Activated CD4-positive, alpha-beta T cell treated with anti-CD3 and anti-CD28 coated beads, Interleukin-2, amount 50 U/mL, for 1 hour (primary cell): ENCODE results near the gene VAT1.

Experiments
- DNase-seq: peaks from one replicate; pipeline ENCODE4 v3.0.0-alpha.2; 2020

The VAT1 gene

DNA sequence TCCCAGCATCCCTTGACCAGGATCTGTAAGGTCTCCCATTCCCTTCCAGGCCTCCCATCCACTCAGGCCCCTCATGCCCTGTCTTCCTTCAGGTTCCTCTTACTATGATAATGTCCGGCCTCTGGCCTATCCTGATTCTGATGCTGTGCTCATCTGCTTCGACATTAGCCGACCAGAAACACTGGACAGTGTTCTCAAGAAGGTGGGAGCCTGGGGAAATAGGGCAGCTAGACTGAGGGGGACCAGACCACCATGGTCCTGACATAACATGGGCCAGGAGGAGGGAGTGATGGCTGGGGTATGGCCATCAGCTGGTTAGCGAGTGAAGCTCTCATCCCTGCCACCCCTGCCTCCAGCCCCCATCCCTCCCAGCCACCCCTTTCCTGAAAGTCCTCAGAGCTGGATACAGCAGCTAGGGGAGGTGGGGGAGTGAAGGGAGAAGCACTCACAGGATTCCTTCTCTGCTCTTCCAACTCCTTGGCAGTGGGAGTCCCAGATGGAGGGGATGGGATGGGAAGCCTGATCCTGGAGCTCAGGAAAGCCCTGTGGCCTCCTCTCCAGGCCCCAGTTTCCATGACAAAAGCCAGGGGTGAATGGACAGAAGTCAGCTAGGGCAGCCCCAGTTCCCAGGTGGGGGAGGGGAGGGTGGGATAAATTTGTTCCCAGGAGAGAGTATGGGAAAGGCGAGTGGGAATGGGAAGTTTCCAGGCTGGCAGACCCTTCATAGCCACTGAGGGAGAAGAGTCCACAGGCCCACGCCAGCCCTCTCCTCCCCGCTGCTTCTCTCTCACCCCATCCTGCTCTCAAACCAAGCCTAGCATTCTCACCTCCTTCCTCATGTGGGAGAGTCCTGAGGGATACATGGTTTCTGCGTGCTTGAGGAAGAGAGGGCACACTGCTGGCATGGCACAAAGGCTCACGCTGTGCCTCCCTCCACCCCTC lies 5.2 kb upstream of the VAT1 start:
- no peak for DNase-seq

DNA sequence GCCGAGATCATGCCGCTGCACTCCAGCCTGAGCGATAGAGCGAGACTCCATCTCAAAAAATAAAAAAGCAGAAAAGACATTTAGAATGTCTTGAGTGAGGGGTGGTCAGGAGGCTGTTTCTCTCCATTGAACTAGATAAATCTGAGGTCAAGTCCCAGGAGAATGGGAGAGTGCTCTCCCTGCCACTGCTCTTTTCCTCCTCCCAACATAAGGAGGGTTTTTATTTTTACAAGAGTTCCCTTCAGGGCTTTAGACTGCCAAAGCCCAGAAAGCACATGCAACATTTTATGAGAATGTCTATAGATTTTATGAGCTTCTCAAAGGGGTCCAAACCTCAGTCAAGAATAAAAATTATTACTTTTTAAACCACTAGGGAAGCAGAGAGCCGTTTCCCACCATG lies 4.4 kb upstream of the VAT1 start:
- DNase-seq = no peak

DNA sequence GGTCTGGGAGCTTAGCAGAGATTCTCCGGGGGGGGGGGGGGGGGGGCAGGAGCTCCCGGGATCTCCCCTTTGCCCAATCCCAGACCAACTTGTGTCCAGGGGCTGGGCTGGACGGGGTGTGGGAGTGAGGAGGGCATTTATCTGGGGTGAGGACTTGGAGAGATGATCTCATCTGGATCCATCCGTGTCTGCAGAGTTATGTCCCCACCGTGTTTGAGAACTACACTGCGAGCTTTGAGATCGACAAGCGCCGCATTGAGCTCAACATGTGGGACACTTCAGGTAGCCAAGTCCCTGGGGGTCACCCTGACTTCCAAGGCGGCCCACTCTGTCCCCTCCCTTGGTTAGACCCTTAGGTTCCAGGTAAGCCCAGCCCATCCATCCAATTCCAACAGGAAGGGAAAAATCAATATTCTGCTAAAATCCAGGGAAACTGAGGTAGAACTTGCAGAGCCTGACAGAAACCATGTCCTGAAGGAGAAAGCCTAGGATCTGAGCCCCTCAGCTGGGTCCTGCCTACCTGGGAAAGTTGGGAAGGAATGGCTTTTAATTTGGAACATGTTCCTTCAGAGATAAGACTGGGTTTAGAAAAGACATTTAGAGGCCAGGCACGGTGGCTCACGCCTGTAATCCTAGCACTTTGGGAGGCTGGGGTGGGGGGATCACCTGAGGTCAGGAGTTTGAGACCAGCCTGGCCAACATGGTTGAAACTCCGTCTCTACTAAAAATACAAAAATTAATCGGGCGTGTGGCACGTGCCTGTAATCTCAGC lies 3.8 kb upstream of the VAT1 start:
- no peak for DNase-seq

DNA sequence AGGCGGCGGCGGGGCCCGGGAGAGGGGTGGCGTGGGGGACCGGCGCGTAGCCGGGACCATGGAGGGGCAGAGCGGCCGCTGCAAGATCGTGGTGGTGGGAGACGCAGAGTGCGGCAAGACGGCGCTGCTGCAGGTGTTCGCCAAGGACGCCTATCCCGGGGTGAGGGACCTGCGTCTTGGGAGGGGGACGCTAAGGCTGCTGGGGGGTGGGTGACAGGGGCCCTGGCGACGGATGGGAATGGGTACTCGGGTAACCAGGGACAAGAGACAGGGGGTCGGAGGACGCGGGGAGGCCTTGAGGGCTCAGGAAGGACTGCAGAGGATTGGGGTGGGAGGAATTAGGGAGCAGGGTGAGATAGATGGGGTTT lies 3.1 kb upstream of the VAT1 start:
- no peak for DNase-seq

DNA sequence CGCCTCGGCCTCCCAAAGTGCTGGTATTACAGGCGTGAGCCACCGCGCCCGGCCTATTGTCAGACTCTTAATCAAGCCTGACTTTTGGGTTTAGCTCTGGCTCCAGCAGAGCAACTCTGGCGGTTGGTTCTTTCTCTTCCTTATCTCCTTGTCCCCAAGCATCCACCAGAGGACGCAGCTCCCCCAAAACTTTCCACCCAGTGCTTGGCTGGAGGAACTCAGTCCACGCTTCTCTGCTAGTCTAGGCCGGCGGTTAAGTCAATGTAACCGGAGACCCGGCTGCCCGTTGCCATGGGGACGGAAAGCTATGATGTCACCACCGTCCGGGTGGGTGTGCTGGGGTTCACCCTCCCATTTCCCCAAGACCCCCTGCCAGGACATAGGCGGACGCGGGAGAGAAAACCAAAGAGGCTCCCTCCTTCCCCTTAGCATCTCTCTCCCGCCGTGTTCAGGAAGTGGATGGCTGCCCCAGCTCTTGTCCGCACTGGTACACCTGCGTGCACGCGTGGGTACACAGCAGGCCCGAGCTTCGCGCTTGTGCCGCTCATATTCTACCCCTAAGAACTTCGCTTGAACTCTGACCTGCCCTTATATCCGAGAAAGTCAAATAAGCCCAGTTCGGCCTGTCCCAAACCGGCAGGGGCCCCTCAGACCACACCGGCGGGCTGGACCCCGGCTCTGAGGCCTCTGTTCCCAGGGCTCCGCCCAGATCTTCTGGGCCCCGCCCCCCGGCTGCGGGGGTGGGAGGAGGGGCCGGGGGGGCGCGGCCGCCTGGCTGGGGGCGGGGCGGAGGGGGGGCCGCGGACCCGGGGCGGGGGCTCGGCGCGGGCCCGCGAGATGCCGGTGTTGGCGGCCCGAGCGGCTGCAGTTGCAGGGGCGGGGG lies 2.5 kb upstream of the VAT1 start, which contains the start of gene RND2:
Gene RND2, plus strand, starts transcription at position 825 of the 883 bp plus-strand sequence. CDS start 117 bp downstream, outside the sequence.
- DNase-seq = peak; percentile 76

DNA sequence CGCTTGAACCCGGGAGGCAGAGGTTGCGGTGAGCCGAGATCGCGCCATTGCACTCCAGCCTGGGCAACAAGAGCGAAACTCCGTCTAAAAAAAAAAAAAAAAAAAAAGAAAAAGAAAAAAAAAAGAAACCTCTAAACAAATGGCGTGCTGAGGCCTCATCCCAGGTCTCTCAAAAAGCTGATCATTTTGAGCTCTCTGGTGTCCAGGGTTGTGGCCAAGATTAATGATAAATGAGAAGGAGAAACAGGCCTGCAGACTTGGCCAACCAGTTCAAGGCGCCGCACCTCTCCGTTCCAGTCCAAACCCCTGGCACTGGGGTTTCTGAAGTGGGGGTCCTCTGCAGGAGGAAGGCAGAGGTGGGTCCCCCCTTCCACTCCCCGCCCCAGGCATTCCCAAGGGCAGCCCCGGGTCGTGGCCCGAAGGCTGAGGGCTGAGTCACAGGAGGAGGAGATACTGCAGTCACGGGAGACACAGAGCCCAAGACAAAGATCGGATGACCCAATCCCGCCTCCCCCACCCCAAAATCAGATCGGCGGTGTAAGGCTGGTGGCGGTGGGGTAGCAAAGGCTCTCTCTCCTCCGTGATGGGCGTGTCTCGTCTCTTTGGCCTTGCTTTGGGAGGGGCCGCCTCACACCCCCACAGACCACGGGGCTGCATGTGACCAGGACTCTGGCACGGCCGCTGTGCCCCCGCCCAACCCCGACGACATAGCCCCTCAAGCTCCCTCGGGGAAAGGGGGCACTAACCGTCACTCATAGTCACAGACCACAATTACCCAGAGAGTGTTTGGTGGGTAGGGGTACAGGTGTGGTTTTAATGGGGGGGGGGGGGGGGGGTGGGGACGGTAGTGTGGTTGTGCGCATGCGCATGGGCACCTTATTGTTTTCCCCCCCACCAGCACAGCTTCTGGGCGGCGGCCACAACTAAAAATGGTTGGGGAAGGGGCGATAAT lies 1.1 kb downstream of the VAT1 start:
- DNase-seq = peak; percentile 38

DNA sequence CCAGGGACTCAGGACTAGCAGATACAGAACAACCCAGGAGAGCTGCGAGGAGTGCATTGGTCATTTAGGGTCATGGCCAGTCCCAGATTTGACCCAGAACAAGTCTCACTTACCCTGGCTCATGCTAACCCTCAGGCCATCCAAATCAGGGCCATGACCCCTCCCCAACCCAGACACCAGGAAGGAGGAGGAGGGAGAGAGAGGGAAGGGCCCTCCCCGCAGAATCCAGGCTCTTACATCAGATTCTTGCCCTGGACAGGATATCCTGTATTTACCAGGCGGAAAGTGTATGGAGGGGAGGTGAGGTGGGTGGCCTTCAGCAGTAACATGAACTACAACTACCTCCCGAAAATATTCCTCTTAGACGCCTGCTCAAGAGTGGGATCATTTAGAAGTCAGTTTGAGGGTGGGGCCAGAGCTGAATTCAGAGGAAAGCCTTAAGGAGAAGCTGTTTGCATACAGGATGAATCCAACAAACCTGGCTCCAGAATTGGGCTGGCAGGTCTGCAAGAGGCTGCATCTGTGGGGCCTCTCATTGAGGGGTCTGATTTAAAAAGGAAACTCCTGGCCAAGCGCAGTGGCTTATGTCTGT lies 2.1 kb downstream of the VAT1 start:
- DNase-seq = no peak

DNA sequence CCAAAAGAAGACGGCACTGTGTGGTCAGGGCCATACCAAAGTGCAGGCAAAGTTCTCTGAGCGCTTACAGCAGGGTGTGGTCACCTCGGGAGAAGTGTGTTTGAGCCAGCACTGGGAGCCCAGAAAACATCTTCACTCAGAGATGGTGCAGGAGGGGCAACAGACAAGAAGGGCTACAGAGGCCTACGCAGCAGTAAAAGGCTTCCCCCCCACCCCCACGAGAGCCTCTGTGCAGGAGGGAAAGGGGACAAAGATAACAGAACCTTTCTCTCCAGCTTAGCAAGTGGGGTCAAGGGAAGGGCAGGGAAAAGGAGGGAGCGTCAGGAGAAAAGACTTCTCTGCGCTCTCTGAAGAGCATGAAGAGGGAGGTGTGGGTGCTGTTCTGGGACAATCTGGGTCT lies 2.8 kb downstream of the VAT1 start:
- DNase-seq = no peak

DNA sequence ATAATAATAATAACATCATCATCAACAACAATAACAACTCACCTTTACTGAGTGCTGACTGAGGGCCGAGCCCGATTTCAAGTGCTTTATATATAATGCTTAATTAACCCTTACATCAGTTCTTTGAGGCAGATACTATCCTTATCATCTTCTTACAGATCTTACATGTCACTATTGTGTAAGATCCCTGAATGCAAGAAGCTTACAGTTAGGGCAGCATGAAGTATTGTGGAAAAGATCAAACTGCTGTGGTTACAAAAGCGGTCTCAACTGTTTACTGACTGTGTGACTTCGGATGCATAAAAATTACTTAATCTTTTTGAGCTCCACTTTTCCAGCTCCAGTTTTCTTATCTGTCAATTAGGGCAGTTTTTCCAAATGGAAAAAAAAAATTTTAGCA lies 3.3 kb downstream of the VAT1 start:
- no peak for DNase-seq

DNA sequence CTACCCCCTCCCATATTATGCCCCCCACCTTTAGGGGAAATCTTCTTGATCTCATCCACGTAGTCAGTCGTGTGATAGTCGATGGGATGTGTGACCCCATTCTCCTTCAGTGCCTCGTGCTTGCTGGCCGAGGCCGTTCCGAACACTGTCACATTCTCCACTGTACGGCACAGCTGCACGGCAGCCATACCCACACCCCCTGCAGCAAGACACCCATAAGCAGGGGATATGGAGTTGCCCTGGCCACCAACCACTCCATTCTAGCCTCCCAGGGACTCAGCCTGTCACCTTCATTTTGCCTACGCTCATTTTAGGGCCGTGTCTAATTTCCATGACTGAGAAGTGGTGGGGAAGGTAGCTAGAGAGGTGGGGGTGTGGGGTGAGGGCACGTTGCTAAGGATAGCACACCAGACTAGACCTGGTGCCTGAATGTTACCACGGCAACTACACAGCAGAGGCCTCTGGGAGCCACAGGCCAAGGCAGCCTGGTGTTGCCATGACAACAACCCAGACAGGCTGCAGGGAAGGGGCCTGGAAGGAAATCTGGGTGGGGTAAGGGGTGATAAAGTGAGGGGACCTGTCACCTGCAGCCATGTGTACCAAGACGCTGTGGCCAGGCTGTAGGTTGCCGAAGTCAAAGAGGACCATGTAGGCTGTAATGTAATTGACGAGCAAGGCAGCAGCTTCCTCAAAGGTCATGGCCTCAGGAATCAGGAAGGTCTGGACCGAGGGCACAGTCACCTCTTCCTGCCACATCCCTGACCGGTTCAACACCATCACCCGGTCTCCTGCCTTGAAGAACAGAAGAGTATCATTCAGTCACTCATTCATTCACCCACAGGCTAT lies 4.0 kb downstream of the VAT1 start:
- peak; percentile 47 for DNase-seq

DNA sequence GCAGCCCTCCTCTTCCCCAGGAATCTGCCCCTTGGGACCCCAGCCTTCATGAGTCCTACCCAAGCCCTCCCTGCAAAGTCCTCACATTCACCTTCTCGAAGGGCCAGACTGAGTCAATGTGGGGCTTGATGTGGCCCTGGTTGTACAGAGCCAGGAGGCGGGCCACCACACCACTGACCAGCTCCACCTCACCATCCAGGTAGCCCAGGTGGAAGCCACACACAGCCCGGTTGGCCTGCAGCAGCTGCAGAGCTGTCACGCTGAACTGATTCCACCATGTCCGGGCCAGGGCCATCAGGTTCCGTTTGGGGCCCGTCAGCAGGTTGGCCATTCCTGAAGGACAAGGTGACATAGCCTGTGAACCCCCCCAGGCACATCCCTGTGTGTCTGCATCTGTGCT lies 6.0 kb downstream of the VAT1 start:
- no peak for DNase-seq

DNA sequence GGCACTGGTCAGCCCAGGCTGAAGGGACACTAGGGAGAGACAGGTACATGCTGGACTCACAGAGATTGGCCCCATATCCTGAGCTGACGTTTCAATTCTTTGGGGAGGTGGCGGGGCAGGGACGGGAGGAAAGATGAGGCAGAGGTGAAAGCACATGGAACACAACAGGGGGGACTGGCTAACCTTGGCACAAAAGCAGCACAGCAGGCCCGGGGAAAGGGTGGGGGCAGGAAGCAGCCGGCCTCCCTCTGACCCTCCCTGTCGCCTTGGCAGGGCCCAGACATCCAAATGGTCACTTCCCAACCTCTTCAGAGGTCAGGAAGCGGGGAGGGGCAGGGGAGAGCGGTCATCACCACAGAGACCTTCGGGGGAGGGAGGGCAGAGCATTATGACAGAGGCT lies 6.6 kb downstream of the VAT1 start:
- no peak for DNase-seq

DNA sequence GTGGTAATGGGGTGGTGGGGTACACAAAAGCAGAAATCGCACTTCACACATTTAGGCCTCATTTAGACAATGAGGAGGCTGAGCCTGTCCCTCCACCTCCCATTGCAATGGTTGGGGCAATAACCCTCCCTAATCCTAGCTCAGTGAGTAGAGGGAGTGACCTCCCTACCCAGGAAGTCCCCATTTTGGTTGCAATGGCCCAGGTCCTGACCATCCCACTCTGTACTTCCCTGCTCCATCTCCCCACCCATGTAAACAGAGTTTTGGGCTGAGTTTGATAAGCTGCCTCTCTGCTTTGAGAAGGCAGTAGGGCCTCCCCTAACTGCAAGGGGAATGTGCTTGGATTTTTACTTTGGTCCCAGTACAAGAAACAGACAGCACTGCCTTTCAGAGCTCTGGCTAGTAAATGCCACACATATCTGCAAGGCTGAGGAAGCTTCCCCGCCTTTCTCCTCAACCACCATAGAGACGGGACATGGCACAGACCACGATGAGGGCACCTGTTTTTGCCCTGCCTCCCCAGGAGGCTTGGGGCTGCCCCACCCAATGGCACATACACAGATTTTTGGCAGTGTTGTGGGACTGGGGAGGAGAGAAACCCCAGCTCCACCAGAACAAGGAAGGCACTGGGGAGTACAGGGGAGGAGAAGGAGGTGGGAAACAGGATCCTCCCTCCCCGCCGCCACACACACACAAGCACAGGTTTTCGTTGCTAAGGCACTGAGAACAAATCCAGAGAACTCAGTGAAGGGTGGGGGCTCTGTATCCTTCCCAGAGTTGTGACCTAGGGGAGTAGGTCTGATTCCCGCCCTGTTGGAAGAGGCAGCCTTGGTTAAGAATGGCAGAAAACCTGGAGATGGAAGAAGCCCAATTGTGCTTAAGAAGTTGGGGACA lies 7.3 kb downstream of the VAT1 start:
- DNase-seq = no peak

DNA sequence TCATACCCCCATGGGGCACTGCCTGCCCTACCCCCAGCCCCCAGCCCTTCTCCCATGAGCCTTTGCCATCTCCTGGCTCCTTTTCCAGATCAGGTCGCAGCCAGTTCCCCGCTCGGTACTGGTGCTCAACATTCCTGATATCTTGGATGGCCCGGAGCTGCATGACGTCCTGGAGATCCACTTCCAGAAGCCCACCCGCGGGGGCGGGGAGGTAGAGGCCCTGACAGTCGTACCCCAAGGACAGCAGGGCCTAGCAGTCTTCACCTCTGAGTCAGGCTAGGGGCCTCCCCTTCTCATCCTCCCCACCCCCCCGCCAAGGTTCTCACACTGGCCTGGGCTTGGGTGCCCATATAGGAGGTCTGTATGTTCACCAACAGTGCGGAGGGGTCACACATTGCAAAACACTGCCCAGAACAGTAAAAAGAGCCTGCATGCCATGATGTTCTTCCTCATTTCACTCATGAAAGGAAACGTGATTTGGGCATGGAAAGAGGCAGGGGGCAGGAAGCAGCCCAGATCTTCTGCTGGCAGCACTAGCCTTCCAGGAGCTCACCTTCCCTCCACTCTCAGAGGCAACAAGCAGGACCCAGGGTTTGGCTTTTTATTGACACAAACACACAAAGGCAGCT lies 8.1 kb downstream of the VAT1 start:
- DNase-seq = no peak

DNA sequence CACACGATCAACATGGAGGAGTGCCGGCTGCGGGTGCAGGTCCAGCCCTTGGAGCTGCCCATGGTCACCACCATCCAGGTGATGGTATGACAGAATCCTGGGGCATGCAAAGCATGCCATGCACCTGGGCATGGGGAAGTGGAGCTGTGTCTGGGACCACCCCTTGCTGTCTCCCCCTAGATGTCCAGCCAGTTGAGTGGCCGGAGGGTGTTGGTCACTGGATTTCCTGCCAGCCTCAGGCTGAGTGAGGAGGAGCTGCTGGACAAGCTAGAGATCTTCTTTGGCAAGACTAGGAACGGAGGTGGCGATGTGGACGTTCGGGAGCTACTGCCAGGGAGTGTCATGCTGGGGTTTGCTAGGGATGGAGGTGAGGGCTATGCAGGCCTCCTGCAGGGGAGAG lies 8.9 kb downstream of the VAT1 start:
- no peak for DNase-seq

DNA sequence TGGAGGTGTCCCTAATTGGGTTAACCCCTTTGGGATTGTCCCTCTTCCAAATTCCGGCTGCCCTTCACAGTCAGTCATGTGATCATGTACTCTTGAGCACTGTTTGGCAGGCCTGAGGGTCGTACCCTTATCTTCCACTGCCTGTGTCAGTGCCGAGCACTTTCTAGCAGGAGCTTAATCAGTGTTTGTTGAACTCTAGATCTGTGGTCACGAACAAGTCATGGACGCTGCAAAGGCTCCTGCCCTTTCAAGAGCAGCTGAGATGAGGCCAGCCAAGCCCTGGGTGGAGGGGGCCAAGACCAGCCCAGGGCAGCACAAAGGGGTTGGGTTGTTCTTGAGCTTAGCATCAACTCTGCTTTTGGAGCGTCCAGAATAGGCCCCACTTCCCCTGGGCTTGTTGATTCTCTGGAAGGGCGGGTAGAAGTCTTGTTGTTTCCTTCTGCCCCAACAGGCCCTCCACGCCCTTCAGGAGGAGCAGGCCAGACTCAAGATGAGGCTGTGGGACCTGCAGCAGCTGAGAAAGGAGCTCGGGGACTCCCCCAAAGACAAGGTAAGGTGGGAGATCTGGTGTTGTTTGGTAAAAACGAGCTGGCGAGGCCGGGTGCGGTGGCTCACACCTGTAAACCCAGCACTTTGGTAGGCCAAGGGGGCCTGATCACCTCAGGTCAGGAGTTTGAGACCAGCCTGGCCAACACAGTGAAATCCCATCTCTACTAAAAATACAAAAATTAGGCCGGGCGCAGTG lies 10.3 kb downstream of the VAT1 start:
- no peak for DNase-seq

DNA sequence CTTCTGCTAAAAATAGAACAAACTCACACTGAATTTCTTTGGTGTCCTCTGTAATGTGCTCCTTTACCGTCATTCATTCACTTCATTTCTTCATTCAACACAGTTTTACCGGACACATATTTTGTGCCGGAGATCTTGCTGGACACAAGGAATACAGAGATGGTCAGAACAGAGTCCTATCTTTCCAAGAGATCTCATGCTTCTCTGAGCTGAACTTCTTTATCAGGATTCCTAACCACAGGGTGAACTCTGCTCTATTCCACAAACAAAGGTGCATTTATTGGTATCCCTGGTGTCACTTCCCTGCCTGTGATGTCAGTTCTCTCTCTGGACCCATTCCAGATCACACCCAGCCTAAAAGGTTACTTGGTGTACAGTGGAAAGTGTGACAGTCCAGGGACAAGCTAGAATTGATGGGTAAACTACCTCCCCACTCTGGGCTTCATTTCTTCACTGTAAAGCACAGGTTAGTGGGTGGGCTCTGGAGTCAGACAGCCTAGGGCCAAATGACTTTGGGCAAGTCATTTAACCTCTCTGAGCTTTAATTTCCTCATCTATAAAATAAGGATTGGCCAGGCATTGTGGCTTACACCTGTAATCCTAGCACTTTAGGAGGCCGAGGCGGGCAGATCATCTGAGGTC lies 11.4 kb downstream of the VAT1 start:
- no peak for DNase-seq
